IPS DF 6.9 (cell line): ENCODE results near the gene TRAPPC3L.

Source experiments
- DNase-seq: peaks from one replicate; pipeline ENCODE4 v3.0.0-alpha.2; 2013; ENCODE audit warnings: low read depth, low spot score
- H3K27ac ChIP-seq: one replicate; pipeline ENCODE4 v1.5.1; 2013; ENCODE audit warnings: low read length, control low read depth
- H3K27me3 ChIP-seq: 2 replicates; pipeline ENCODE4 v1.6.1; 2013; ENCODE audit warnings: mild to moderate bottlenecking, low read length; ENCODE audit not compliant: control insufficient read depth, insufficient read depth
- H3K36me3 ChIP-seq: 2 replicates; pipeline ENCODE4 v1.6.1; 2013; ENCODE audit warnings: low read length; ENCODE audit not compliant: control insufficient read depth, insufficient read depth
- H3K4me1 ChIP-seq: 2 replicates; pipeline ENCODE4 v1.6.1; 2013; ENCODE audit warnings: low read length; ENCODE audit not compliant: control insufficient read depth, insufficient read depth
- H3K4me3 ChIP-seq: 2 replicates; pipeline ENCODE4 v1.5.1; 2013; ENCODE audit warnings: mild to moderate bottlenecking, low read length
- H3K9me3 ChIP-seq: 2 replicates; pipeline ENCODE4 v1.6.1; 2013; ENCODE audit warnings: low read length, inconsistent platforms; ENCODE audit not compliant: control insufficient read depth, insufficient read depth
- WGBS: extraction: QIAGEN DNeasy Blood & Tissue Kit; methylation state at CpG from one replicate; pipeline ENCODE4 v1.1.7; 2013; ENCODE audit warnings: mixed read lengths, missing lambda C conversion rate; ENCODE audit not compliant: insufficient read length, insufficient coverage; 5-methylcytosine and 5-hydroxymethylcytosine counted together

TRAPPC3L gene

GRCh38 chr6:116570856-116571682 lies 25.6 kb upstream of the TRAPPC3L start, which contains the start of gene RWDD1:
Gene RWDD1, plus strand, starts transcription at chr6:116571504. Its CDS starts 79 bp downstream, at chr6:116571583.
- Histone ChIP-seq H3K27me3 (no peaks in the 10 kb centered on the region), H3K4me1 (no peaks in the 10 kb centered on the region), H3K27ac (no peak within 1 kb of the TSS), H3K36me3 (no peaks in the 10 kb centered on the region), H3K4me3 (peak within 1 kb of the TSS; percentile 85), H3K9me3 (no peaks in the 10 kb centered on the region)
- DNase-seq: peak; percentile 95
- no CpG with 5 or more reads among the region's 62 CpGs for WGBS

GRCh38 chr6:116568821-116569755 lies 23.6 kb upstream of the TRAPPC3L start:
- Histone ChIP-seq H3K4me1 (no peaks in the 10 kb centered on the region), H3K27me3 (no peaks in the 10 kb centered on the region), H3K27ac (no peak overlapping the region), H3K4me3 (no peak overlapping the region), H3K9me3 (no peaks in the 10 kb centered on the region), H3K36me3 (no peaks in the 10 kb centered on the region)
- no peak for DNase-seq
- no CpG with 5 or more reads among the region's 7 CpGs for WGBS

DNA sequence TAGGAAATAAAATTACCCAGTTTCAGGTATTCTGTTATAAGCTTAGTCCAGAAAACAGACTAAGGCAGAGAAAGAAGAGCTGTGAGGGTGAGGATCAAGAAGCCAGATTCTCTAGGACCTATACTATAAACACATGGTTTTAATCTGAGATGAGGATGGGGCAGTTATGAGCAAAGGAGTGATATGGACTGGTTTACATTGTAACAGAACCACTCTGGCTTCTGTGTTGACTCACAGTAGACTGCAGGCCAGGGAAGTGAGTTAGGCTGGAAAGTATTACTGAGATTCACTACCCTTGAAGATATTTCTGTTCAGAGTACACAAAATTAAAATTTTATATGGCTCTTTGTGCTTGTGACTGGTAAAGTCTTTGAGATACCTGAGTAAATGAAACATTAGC lies 22.6 kb upstream of the TRAPPC3L start:
- Histone ChIP-seq H3K4me3 (no peak overlapping the region), H3K36me3 (no peaks in the 10 kb centered on the region), H3K4me1 (no peaks in the 10 kb centered on the region), H3K27me3 (no peaks in the 10 kb centered on the region), H3K9me3 (no peaks in the 10 kb centered on the region), H3K27ac (no peak overlapping the region)
- no peak for DNase-seq

DNA sequence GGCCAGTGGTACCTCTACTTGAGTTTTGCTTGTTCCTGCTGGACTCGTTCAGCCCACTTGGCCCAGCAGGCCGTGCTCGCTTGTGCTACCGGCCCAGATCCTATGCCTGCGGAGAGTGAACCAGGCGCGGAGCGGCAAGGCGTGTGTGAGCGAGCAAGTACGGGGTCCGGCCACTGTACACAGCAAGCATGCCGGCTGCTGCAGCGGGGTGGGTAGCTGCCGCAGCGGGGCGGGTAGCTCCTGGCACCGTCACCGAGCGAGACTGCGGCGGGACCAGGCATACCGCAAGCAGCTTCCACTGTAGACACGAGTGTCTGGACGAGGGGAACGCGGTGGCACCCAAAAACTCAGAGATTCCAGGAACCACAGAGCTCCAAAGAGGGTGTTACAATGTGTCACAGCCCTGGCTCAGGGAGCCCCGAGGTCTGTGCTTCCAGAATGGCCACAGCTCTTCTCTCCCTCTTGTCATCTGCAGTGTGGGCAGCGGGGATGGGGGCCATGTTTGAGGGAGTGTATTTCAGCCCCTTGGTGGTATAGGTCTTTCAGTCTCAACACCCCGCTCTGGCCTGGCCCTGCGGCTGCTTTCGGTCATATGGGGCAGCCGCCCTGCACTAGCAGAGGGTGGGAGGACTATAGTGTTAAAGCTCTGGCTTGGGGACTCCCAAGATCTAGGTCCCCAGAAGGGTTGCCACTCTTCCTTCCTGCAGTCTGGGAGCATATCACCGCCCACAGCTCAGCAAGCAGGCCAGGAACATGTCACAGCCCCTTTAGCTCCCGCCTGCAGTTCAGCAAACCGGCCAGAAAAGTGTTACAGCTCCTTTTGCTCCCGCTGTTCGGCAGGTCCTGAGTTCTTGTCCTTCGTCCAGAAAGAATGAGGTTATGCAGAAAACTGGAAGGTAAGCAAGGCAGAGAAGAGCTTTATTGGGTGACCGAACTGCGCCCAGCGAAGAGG lies 19.7 kb upstream of the TRAPPC3L start:
- Histone ChIP-seq H3K27ac (no peak overlapping the region), H3K36me3 (no peaks in the 10 kb centered on the region), H3K4me3 (no peak overlapping the region), H3K27me3 (no peaks in the 10 kb centered on the region), H3K4me1 (no peaks in the 10 kb centered on the region), H3K9me3 (no peaks in the 10 kb centered on the region)
- WGBS: no CpG with 5 or more reads among the region's 42 CpGs
- DNase-seq: no peak

DNA sequence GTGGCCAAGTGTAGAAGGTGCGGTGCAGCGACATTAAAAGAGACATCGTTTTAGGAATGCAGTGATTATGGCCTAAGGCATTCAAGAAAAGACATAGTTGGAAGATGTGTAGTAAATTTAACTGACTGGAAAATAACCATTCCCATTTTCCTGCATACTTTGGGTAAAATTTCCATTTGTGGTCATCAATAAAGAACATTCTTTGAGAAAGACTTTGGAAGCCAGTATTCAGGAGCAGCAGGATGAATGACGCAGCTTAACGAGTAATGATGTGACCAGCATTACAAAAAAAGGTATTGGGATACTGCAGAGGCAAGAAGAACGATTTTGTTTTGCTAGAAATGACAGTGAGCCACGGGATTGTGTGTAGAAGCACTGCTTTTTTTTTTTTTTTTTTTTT lies 18.8 kb upstream of the TRAPPC3L start:
- no peak overlapping the region for H3K27ac ChIP-seq
- no peaks in the 10 kb centered on the region for H3K9me3 ChIP-seq
- no peaks in the 10 kb centered on the region for H3K36me3 ChIP-seq
- DNase-seq: no peak
- no peaks in the 10 kb centered on the region for H3K27me3 ChIP-seq
- H3K4me1 ChIP-seq: no peaks in the 10 kb centered on the region
- H3K4me3 ChIP-seq: no peak overlapping the region
- no CpG with 5 or more reads among the region's 7 CpGs for WGBS

GRCh38 chr6:116563830-116564229 lies 18.3 kb upstream of the TRAPPC3L start:
- Histone ChIP-seq H3K9me3 (no peaks in the 10 kb centered on the region), H3K4me3 (no peak overlapping the region), H3K27ac (no peak overlapping the region), H3K27me3 (no peaks in the 10 kb centered on the region), H3K4me1 (no peaks in the 10 kb centered on the region), H3K36me3 (no peaks in the 10 kb centered on the region)
- WGBS: no CpG with 5 or more reads among the region's 9 CpGs
- DNase-seq: no peak

DNA sequence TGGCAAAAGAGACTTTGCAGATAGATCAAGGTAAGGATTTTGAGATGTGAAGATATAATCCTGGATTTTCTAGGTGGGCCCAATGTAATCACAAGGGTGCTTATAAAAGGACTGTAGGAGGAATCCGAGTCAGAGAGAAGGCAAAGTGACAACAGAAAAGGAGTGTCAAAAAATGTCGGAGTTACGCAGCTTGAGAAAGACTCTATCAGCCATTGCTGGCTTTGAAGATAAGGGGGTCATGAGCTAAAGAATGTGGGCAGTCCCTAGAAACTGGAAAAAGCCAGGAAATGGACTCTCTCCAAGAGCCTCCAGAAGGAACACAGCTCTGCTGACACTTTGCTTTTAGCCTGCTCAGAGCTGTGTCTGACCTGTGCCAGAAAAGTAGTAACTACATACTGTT lies 17.1 kb upstream of the TRAPPC3L start:
- no CpG with 5 or more reads among the region's 3 CpGs for WGBS
- DNase-seq: no peak

DNA sequence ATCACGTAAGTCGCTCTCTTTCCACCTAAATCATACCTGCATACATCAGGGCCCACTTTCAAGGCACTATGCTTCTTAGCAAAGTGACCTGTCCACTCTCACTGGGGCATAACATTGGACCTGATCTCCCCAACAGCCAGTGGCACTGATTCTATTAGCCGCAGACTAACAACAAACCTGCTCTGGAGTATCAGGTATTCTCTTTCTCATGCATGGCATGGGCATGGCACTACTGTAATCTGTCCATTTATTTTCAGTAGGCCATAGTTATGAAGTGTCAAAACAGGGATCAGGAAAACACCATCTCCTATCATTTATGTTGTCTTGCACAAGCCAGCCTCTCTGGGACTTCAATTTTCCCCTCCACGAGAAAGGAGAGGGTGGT lies 16.5 kb upstream of the TRAPPC3L start:
- Histone ChIP-seq H3K9me3 (no peaks in the 10 kb centered on the region), H3K36me3 (no peaks in the 10 kb centered on the region), H3K4me3 (no peak overlapping the region), H3K27ac (no peak overlapping the region), H3K4me1 (no peaks in the 10 kb centered on the region), H3K27me3 (no peaks in the 10 kb centered on the region)
- no peak for DNase-seq
- WGBS: no CpG with 5 or more reads among the region's 4 CpGs

More for the DNA sequence above, 17.1 kb upstream of the TRAPPC3L start:
- no peak overlapping the region for H3K4me3 ChIP-seq
- no peaks in the 10 kb centered on the region for H3K4me1 ChIP-seq
- no peaks in the 10 kb centered on the region for H3K27me3 ChIP-seq
- H3K9me3 ChIP-seq: no peaks in the 10 kb centered on the region
- H3K36me3 ChIP-seq: no peaks in the 10 kb centered on the region
- H3K27ac ChIP-seq: no peak overlapping the region

DNA sequence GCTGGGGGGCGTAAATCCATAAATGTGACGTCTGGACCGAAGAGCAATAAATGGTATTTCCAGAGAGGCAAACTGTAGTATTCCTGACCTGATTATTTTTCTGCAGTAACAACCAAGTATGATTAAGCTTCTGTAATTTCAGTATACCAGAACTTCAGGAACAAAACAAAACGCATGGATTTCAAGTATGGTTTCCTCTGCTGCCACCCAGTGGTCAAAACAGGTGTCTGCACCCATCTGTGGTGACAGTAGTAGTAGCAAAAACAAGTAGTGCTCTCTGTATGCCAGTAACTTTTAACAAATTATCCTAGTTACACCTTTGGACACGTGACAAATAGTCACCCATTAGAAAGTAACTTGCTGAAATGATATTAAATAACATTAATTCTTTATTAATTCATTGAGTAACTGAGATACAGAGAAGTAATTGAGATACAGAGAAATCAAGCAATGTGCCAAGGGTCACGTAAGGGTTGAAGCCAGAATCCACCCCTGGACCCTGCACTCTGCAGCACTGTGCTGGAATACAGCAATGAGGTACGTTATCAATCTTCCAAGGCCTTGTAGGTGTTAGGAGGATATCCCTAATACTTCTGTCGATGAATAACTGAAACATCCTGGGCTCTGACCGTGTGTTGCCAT lies 16.0 kb upstream of the TRAPPC3L start:
- Histone ChIP-seq H3K4me1 (no peaks in the 10 kb centered on the region), H3K27me3 (no peaks in the 10 kb centered on the region), H3K9me3 (no peaks in the 10 kb centered on the region), H3K4me3 (no peak overlapping the region), H3K36me3 (no peaks in the 10 kb centered on the region), H3K27ac (no peak overlapping the region)
- WGBS: no CpG with 5 or more reads among the region's 9 CpGs
- DNase-seq: peak; percentile 29
